Liver (tissue), 9 donors: ENCODE data around the gene KRTAP5-3. TPM values are rescaled to one million over a fixed set of nuclear protein-coding genes. Genes with fewer than 3 reads are reported as not detected.

Source experiments
- DNase-seq: peaks from one replicate; pipeline ENCODE4 v3.0.0-alpha.2; 2017; ENCODE audit warnings: low spot score
- H3K27ac ChIP-seq, 2 donors: one replicate each; pipeline ENCODE4 v1.7.0; 2013; ENCODE audit warnings: inconsistent platforms in 2 of 2, low read length in 2 of 2, control low read depth in 1 of 2, low read depth in 1 of 2, mild to moderate bottlenecking in 1 of 2
- H3K27me3 ChIP-seq, 4 donors: one replicate each; pipeline versions ENCODE4 v1.6.1 to v1.7.0; 2013; ENCODE audit warnings: low read length in 3 of 4, inconsistent platforms in 1 of 4, mild to moderate bottlenecking in 1 of 4, moderate library complexity in 1 of 4; ENCODE audit not compliant: control insufficient read depth in 4 of 4, insufficient read depth in 4 of 4
- H3K36me3 ChIP-seq, 4 donors: one replicate each; pipeline versions ENCODE4 v1.6.1 to v1.7.0; 2013; ENCODE audit warnings: low read length in 3 of 4, mild to moderate bottlenecking in 3 of 4, low read depth in 1 of 4, moderate library complexity in 1 of 4; ENCODE audit not compliant: control insufficient read depth in 4 of 4, insufficient read depth in 3 of 4
- H3K4me1 ChIP-seq, 4 donors: one replicate each; pipeline versions ENCODE4 v1.6.1 to v1.7.0; 2013; ENCODE audit warnings: low read length in 3 of 4, mild to moderate bottlenecking in 3 of 4, moderate library complexity in 1 of 4; ENCODE audit not compliant: control insufficient read depth in 4 of 4, insufficient read depth in 4 of 4
- H3K4me3 ChIP-seq, 3 donors: one replicate each; pipeline versions ENCODE4 v1.6.1 to v1.7.0; 2013; ENCODE audit warnings: low read length in 3 of 3, control low read depth in 1 of 3, low read depth in 1 of 3, mild to moderate bottlenecking in 1 of 3
- H3K9ac ChIP-seq, 2 donors: one replicate each; pipeline ENCODE4 v1.7.0; 2013; ENCODE audit warnings: low read length in 2 of 2, mild to moderate bottlenecking in 2 of 2, moderate library complexity in 2 of 2, control low read depth in 1 of 2, low read depth in 1 of 2
- H3K9me3 ChIP-seq, 4 donors: one replicate each; pipeline versions ENCODE4 v1.6.1 to v1.7.0; 2013; ENCODE audit warnings: low read length in 3 of 4; ENCODE audit not compliant: control insufficient read depth in 4 of 4
- ATF3 ChIP-seq: IDR thresholded peaks from 2 replicates; pipeline ENCODE4 v1.6.1; 2016; ENCODE audit warnings: antibody characterized with exemption
- CTCF ChIP-seq: fragments of 150-350 bp; IDR thresholded peaks from 2 replicates; pipeline ENCODE4 v1.5.1; 2017; ENCODE audit warnings: improper control_type of control experiment, low read depth, low read length; ENCODE audit not compliant: missing input control
- EGR1 ChIP-seq, 2 donors: IDR thresholded peaks; 2 replicates each; pipeline ENCODE4 v1.6.1; 2016 to 2018; ENCODE audit warnings: antibody characterized with exemption in 2 of 2, low read depth in 2 of 2
- FOXA1 ChIP-seq: IDR thresholded peaks from 2 replicates; pipeline ENCODE4 v1.6.1; 2016; ENCODE audit warnings: antibody characterized with exemption
- FOXA2 ChIP-seq: IDR thresholded peaks from 2 replicates; pipeline ENCODE4 v1.6.1; 2016; ENCODE audit warnings: antibody characterized with exemption
- GABPA ChIP-seq, 2 donors: IDR thresholded peaks in 1 of 2; conservative IDR thresholded peaks in 1 of 2; 2 replicates each; pipeline ENCODE4 v1.6.1; 2016; ENCODE audit warnings: antibody characterized with exemption in 2 of 2, mild to moderate bottlenecking in 1 of 2, moderate library complexity in 1 of 2
- HNF4A ChIP-seq, 2 donors: conservative IDR thresholded peaks; 2 replicates each; pipeline ENCODE4 v1.6.1; 2016; ENCODE audit warnings: antibody characterized with exemption in 2 of 2, mild to moderate bottlenecking in 2 of 2
- HNF4G ChIP-seq: IDR thresholded peaks from 2 replicates; pipeline ENCODE4 v1.6.1; 2016; ENCODE audit warnings: antibody characterized with exemption
- JUND ChIP-seq, 2 donors: IDR thresholded peaks; 2 replicates each; pipeline ENCODE4 v1.6.1; 2016; ENCODE audit warnings: antibody characterized with exemption in 2 of 2
- NR2F2 ChIP-seq: IDR thresholded peaks from 2 replicates; pipeline ENCODE4 v1.6.1; 2016; ENCODE audit warnings: antibody characterized with exemption
- RAD21 ChIP-seq, 2 donors: IDR thresholded peaks; 2 replicates each; pipeline ENCODE4 v1.6.1; 2016; ENCODE audit warnings: antibody characterized with exemption in 2 of 2, mild to moderate bottlenecking in 2 of 2
- REST ChIP-seq: IDR thresholded peaks from 2 replicates; pipeline ENCODE4 v1.6.1; 2016; ENCODE audit warnings: antibody characterized with exemption, mild to moderate bottlenecking
- RXRA ChIP-seq, 2 donors: IDR thresholded peaks; 2 replicates each; pipeline ENCODE4 v1.6.1; 2017 to 2018; ENCODE audit warnings: antibody characterized with exemption in 2 of 2, mild to moderate bottlenecking in 1 of 2
- SP1 ChIP-seq: IDR thresholded peaks from 2 replicates; pipeline ENCODE4 v1.6.1; 2018; ENCODE audit warnings: antibody characterized with exemption, mild to moderate bottlenecking
- TAF1 ChIP-seq: conservative IDR thresholded peaks from 2 replicates; pipeline ENCODE4 v1.6.1; 2016; ENCODE audit warnings: antibody characterized with exemption, mild to moderate bottlenecking
- YY1 ChIP-seq: IDR thresholded peaks from 2 replicates; pipeline ENCODE4 v1.6.1; 2016; ENCODE audit warnings: antibody characterized with exemption, mild to moderate bottlenecking
- ZBTB33 ChIP-seq: IDR thresholded peaks from 2 replicates; pipeline ENCODE4 v1.6.1; 2016; ENCODE audit warnings: antibody characterized with exemption
- WGBS: extraction: QIAGEN DNeasy Blood & Tissue Kit; methylation state at CpG from one replicate; pipeline ENCODE4 v1.1.7; 2013; 5-methylcytosine and 5-hydroxymethylcytosine counted together
- polyA plus RNA-seq, 2 donors: library from polyadenylated mRNA; stranded (reverse) in 1 of 2; unstranded in 1 of 2; fragments of 200-250 nt in 1 of 2; fragments of >200 nt in 1 of 2; fragmentation: Nextera tagmentation in 1 of 2; extraction: Ambion mirVana in 1 of 2; gene quantifications; one replicate each; pipeline versions ENCODE4 v1.2.1 to v1.2.3, GENCODE V29; 2013 to 2015
- total RNA-seq, 2 donors: library from RNA; depleted of rRNA; stranded (reverse); fragments of >200 nt; gene quantifications; one replicate each; pipeline ENCODE4 v1.2.3, GENCODE V29; 2014
- donor health status: healthy.
- donor health status: healthy.
- donor health status: healthy.
- donor health status: healthy.
- donor health status: healthy.

Gene KRTAP5-3
- total and polyA plus RNA-seq, 4 donors = not detected

- WGBS = 81% methylated on average over 29 of the region's 29 CpGs
- no peak for DNase-seq
- Histone ChIP-seq H3K27ac (no peak overlapping the region), H3K9me3 (no peaks in the 10 kb centered on the region), H3K27me3 (no peaks in the 10 kb centered on the region), H3K36me3 (no peaks in the 10 kb centered on the region), H3K4me1 (no peaks in the 10 kb centered on the region), H3K4me3 (no peak overlapping the region), H3K9ac (no peak overlapping the region)
- no peak for TF ChIP-seq RAD21 (IDR thresholded peaks at IDR 0.05)
- no peak for TF ChIP-seq GABPA (IDR thresholded peaks at IDR 0.05 in 1 of 2, conservative IDR thresholded peaks at IDR 0.05 in 1 of 2)
- no peak for TF ChIP-seq NR2F2
- no peak for TF ChIP-seq HNF4A (conservative IDR thresholded peaks at IDR 0.05)
- no peak for TF ChIP-seq YY1
- TF ChIP-seq REST = no peak
- TF ChIP-seq EGR1 (IDR thresholded peaks at IDR 0.05; ENCODE audit: low read depth in 2 of 2) = no peak
- no peak for TF ChIP-seq FOXA1
- no peak for TF ChIP-seq TAF1
- no peak for TF ChIP-seq RXRA (IDR thresholded peaks at IDR 0.05)
- TF ChIP-seq CTCF = no peak
- no peak for TF ChIP-seq SP1
Observed at GRCh38 chr11:1642288-1643145, 34.3 kb upstream of the KRTAP5-3 start.

GRCh38 chr11:1641096-1641495 is 32.8 kb upstream of the KRTAP5-3 start:
- no peak for DNase-seq
- WGBS = 87% methylated on average over 15 of the region's 15 CpGs
- H3K27me3 ChIP-seq = no peaks in the 10 kb centered on the region
- H3K27ac ChIP-seq = no peak overlapping the region
- H3K9me3 ChIP-seq = no peaks in the 10 kb centered on the region
- H3K36me3 ChIP-seq = no peaks in the 10 kb centered on the region
- no peaks in the 10 kb centered on the region for H3K4me1 ChIP-seq
- H3K4me3 ChIP-seq = no peak overlapping the region
- no peak overlapping the region for H3K9ac ChIP-seq
- TF ChIP-seq JUND (IDR thresholded peaks at IDR 0.05) = no peak
- TF ChIP-seq GABPA (IDR thresholded peaks at IDR 0.05 in 1 of 2, conservative IDR thresholded peaks at IDR 0.05 in 1 of 2) = no peak
- no peak for TF ChIP-seq TAF1
- no peak for TF ChIP-seq HNF4A (conservative IDR thresholded peaks at IDR 0.05)
- no peak for TF ChIP-seq HNF4G
- no peak for TF ChIP-seq CTCF
- TF ChIP-seq NR2F2 = no peak
- no peak for TF ChIP-seq ATF3
- TF ChIP-seq EGR1 (IDR thresholded peaks at IDR 0.05; ENCODE audit: low read depth in 2 of 2) = no peak
- TF ChIP-seq FOXA2 = no peak
- TF ChIP-seq RAD21 (IDR thresholded peaks at IDR 0.05) = no peak
- no peak for TF ChIP-seq ZBTB33
- TF ChIP-seq REST = no peak
